Activated CD4-positive, CD25-positive, alpha-beta regulatory T cell treated with anti-CD3 and anti-CD28 coated beads, Interleukin-2, amount 50 U/mL, for 16 hours (primary cell): ENCODE data around the gene ECHDC1.
"Not testable (repeated sequence)": the region's sequence is repeated elsewhere in the genome, so short reads cannot be mapped to it uniquely, and the experiment has no call there.

ENCODE experiments used
- DNase-seq: peaks from one replicate; pipeline ENCODE4 v3.0.0-alpha.2; 2020; ENCODE audit warnings: low read depth, low spot score

ECHDC1 gene, protein sequence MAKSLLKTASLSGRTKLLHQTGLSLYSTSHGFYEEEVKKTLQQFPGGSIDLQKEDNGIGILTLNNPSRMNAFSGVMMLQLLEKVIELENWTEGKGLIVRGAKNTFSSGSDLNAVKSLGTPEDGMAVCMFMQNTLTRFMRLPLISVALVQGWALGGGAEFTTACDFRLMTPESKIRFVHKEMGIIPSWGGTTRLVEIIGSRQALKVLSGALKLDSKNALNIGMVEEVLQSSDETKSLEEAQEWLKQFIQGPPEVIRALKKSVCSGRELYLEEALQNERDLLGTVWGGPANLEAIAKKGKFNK

DNA sequence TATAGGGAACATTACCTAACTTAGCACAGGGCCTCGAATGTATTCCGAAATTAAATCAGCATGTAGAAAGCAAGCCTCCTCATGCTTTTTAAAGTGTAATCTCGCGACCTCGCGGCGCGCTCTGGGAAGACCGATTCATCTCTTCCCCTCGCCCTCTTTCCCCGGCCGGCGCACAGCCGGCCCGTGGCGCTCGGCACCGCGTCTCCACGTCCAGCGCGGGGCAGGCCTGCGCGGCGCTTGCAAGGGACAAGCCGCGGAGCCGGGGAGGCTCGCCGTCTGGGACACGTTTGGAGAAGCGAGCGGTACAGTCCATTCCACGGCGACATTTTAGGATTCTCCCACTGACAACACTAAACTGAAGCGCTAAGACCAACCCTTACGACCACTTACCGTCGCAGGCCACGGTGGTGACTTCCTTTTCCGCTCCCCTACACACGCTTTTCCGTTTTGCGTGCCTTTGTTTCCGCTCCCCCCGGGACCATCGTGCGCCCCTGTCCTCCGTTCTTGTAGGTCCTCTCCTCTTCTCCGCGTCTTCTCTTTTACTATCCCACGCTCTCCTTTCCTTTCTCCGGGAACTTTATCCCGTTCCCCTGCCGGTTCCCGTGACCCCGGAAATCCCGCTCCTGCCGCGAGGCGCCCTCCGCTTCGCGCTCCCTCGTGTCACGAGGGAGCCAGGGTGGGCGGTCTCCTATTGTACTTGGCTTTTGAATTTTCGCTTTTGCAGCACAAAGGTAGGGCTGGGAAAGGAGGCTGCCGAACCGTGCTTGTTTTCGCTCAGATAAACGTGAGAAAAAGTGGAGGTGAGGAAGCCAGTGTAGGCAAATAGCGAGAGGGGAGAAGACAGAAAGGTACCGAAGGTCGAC lies at the start of gene ECHDC1:
Gene ECHDC1, minus strand, starts transcription at position 664 of the 863 bp plus-strand sequence. CDS start 12,581 bp downstream, outside the sequence.
- DNase-seq = peak; percentile 51

DNA sequence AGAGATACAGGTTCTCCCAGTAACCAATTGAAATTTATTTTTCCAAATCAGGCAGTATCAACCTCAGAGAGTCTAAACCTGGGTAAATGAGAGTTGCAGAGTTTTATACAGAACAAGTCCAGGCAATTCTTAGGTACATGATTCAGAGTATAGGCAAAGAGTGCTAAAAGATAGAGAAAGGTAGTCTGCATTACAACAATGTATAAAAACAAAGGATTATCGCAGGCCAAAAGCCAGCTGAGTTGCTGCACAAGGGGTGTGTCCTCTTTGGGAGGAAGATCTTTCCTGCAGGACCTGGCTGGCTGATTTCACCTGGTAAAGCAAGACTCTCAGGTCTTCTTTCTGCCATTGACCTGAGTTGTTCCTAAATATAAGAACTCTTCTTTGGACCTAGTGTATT lies 48.9 kb upstream of the ECHDC1 start:
- DNase-seq = no peak

DNA sequence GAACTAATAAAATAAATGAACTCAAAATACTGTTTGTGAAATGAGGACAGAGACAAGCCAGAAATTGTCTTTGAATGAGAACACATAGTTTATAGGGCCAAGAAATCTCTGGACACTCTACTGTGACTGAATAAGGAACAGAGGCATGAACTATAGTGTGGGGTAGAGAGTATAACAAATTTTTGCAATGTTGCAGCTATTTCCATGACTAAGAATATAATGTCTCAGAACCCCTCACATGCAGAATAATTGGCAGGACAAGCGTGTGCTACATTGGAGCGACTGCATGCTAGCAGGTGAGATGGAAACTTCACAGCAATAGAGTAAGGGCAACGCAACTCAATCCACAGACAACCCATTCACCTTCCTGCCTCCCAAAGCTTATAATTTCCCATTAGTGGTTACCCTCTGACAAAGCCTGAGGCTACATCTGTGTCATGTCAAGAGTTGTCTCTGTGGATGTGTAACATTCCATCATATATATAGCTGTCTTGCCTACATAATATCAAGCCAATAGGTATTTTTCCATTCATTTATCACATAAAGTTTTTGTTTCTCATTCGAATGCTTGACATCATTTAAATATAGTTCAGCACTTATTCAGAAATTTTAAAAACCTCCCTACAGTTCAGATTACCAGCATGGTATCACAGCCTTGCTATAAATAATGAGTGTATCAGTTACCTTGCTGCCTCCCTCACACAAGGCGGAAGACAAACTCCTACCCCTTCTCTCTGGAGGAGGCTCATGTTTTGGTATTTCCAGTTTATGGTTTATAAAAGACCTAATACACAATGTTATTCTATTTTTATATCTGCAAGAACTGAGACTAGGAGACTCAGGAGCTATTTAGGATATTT lies 47.9 kb upstream of the ECHDC1 start:
- no peak for DNase-seq

DNA sequence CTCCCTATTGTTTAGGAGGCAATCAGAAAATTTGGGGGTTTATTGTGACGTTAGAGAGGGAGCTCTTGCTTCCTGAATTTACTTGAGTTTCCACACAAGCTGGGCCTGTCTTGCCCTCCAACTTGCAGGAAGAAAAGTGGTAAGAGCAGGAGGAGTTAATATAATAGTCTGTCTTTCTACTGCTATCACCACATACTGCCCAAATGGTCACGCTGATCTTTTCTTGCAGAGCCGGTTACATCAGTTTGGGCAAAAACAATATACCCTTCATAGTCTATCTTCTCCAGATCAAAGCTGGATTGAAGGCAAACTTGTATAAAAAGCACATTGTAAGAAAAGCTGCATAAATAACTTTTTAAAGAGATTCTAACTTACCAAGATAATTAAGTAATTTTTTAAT lies 46.3 kb upstream of the ECHDC1 start:
- no peak for DNase-seq

DNA sequence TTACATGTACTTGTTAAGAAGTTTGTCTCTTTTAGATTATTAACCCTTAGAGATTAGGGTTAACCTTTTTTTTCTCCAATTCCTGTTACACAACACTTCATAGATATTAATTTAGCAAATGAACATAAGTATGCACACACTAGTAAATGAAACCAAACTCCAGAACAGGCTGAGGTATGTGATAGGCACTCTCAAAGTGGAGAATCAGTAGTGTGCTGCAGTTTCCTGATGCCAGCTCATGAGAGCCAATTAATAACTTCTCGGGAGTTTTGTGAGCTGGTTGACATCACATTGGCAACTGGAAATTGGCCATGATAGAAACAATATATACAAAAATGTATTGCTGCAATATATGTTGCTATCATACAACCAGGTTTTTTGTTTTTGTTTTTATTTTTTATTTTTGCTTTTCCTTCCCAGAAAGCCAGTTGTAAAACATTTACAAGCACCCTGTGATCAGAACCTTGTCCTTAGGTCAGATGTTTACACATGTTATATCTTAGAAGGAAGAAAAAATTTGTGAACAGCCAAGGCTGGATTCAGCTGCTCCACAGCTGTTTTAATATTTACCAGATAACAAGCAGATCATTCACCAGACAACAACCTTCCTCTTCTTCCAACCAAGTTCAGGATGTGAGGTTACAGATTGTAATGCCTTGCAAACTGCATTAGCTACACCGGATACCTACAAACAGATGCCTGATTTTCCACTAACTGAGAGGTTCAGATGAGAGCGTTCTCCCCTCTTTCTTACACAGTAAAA lies 42.4 kb upstream of the ECHDC1 start:
- DNase-seq = no peak

DNA sequence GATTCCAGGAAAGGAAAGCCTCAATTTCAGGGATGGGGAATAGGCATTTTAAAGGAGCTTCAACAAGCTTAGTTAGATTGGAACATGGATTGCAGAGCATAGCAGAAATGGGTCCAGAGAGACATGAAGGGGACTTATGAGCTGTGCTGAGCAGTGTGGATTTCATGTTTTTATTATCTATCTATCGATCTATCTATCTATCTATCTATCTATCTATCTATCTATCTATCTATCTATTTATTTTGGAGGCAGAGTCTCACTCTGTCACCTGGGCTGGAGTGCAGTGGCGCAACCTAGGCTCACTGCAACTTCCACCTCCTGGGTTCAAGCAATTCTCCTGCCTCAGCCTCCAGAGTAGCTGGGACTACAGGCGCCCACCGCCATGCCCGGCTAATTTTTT lies 41.4 kb upstream of the ECHDC1 start:
- DNase-seq = not testable (repeated sequence)

DNA sequence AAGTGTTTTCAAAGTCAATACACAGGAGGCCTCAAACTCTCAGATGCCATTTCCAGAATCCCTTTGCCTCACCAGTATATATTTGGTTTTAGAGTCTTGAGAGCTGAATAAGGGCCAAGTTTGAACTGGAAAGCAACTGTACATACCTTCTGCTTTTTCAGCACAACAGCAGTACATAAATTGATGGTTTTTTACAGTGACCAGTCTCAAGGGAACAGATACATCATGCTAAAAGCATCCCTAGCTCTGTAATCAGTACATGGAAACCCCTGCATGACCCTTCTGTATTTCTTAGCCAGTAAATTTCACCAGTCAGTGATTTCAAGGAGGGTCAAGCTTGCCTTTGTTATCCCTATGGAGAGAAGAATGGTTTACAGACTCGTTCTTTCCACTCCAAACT lies 40.6 kb upstream of the ECHDC1 start:
- DNase-seq = no peak

DNA sequence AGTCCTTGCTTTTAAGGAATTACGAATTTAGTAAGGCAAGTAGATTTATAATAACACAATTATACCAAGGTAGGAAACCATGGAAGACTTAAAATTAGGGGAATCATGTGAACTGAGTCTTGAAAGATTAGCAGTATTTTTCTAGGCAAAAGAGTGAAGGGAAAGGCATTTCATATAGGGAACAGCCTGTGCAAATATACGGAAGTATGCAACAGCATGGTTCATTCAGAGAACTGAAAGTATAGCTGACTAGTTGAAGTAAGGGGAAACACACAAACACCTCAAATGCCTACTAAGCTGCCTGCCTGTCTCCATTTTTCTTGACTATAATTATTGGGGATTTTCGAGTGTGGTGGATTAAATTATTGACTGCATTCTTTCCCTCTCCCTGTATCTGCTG lies 39.0 kb upstream of the ECHDC1 start:
- no peak for DNase-seq

DNA sequence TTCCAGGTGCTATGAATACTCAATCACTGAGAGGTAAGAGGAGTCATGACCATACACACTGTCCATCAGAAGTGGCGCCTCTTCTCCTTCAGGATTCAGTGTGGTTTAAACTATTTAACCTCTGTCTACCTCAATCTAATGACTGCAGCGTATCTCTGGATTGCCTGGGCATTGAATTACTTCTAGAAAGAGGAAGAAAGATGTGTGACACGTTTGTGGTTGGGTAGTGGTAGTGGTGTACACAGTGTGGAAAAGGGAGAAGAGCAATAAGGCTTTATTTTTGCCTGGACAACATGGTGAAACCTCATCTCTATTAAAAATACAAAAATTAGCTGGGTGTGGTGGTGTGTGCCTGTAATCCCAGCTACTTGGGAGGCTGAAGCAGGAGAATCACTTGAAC lies 38.0 kb upstream of the ECHDC1 start:
- DNase-seq = no peak

DNA sequence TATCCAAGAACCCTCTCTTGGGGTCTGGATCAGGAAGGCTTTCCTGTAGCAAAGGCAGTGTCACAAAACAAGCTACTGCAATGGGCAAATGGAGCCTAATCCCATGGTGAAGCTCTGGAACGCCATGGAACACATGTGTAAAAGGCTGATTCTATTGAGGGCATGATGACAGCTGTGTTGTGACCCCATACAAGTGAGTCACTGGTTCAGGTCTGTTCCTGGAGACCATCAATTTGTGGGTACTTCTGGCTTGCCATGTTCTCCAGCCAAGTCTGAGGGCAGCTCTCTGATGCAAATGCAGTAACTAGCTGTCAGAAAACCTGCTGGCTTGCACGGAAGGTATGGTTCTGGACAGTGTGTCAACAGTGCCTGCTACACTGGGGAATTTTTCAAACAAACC lies 33.3 kb upstream of the ECHDC1 start:
- DNase-seq = no peak

DNA sequence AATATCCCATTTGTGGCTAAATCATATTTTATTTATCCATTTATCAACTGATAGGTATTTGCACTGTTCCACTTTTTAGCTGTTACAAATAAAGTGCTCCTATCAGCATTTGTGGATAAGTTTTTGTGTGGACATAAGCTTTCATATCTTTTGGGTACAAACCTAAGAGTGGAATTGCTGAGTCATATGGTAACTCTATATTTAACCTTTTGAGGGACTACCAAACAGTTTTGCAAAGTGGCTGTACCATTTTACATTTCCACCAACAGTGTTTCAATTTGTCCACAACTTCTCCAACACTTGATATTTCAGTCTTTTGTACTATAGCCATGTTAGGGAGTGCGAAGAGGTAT lies 23.6 kb upstream of the ECHDC1 start:
- no peak for DNase-seq

DNA sequence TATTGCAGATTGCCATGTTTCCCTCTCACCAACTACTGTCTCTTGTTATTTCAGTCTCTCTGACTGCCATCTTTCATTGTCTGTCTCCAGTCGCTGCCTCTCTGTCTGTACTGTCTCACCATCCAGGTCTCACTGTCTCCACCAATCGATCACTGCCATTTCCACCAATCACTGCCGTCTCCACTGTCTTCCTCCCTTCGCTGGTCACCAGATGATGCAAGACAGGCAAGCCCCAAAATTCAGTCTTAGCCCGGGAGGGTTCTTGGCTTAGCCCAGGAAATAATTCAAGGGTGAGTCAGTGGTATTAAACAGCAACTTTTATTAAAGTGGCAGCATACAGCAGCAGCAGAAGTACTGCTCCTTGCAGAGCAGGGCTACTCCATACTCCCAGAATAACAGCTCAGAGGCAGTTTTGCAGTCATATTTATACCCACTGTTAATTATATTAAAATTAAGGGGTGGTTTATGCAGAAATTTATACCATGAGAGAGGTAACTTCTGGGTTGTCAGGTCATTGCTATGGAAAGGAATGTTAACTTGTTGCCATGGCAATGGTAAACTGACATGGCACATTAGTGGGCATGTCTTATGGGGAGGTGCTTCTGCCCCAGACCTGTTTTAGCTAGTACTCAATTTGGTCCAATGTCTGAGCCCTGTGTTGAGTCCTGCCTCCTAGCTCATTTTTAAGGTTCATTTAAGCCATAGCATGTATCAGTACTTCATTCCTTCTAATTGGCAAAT lies 23.0 kb upstream of the ECHDC1 start:
- no peak for DNase-seq

DNA sequence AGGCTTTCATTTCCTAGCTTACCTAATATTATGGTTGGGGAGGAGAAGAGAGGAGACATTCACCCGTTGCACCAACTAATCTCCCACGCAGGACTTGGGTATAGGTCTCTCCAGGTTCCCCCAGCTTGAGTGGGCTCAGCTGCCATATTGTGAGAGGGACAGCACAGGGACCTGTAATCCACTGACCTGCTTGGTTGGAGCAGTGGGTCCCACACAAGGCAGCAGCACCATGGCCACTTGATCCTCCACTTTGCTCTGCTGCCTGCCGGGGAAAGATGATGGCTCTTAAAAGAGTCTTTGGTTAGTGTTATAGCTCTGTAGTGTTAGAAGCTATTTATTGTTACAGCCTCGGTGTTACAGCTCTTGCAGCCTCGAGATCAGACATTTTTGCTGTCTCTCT lies 22.5 kb upstream of the ECHDC1 start:
- no peak for DNase-seq

DNA sequence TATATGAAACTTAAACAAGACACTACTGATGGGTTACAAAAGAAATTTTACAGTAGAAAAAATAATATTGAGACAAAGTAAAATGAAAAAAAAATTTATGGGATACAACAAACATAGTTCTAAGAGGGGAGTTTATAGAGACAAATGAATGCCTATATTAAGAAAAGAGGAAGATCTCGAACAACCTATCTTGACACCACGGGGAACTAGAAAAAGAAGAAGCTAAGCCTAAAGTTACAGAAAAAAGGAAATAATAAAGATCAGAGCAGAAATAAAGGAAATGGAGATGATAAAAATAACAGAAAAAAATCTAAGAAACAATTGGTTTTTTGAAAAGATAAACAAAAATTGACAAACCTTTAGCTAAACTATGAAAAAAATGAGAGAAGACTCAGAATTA lies 9.1 kb upstream of the ECHDC1 start:
- no peak for DNase-seq

DNA sequence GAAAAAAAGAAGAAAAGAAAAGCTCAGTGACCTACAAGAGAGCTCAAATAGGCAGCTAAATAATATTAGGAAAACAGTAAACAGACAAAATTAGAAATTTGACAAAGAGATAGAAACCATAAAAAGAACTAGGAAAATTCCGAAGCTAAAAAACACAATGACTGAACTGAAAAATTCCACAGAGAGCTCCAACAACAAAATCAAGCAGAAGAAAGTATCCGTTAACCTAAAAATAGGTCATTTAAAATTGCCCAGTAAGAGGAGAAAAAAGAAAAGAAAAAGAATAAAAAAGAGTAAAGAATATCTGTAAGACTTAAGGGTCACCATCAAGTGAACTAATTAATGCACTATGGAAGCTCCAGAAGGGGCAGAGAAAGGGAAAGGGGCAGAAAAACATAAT lies 6.6 kb upstream of the ECHDC1 start:
- DNase-seq = no peak

DNA sequence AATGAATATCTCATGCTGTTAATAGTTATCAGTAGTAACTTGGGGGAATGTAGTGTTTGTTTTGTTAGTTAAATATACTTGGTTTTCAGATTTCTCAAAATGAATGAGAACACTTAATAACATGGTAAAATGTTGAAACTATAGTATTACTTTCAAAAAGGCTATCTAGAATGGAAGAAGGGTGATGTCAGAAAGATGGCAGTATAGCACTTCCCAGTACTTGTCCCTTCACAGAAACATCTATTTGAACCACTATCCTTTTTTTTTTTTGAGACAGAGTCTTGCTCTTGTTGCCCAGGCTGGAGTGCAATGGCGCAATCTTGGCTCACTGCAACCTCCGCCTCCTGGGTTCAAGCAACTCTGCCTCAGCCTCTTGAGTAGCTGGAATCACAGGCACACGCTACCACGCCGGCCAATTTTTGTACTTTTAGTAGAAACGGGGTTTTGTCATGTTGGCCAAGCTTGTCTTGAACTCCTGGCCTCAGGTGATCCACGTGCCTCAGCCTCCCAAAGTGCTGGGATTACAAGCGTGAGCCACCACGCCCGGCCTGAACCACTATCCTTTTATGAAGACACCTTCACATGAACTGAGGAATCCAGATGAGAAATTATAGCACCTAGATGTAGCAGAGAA lies 4.7 kb upstream of the ECHDC1 start:
- DNase-seq = no peak

DNA sequence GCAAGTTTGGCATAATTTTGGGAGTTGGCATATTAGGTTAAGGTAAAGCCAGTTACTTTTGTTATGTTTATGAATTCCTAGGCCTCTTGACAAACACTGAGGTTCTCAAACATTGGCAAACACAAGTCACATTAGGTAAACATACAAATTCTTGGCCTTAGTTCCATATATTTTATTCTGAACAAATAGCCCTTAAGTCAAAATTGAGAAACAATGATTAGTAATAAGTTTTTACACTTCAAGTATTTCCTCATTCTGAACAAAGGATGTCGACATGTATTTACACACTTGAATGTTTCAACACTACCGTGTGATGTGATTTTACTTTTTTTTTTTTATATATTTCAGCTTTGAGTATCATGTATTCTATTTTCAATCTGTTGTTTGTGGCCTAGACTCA lies 3.8 kb upstream of the ECHDC1 start:
- no peak for DNase-seq

DNA sequence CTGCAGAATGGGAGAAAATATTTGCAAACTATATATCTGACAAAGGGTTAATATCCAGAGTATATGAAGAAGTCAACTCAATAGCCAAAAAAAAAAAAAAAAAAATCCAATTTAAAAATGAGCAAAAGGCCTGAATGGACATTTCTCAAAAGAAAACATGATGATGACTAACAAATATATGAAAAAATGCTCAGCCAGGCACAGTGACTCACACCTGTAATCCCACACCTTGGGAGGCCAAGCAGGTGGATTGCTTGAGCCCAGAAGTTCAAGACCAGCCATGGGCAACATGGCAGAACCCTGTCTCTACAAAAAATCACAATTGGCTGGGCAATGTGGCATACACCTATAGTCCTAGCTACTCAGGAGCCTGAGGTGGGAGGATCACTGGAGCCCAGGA lies 2.1 kb upstream of the ECHDC1 start:
- no peak for DNase-seq

DNA sequence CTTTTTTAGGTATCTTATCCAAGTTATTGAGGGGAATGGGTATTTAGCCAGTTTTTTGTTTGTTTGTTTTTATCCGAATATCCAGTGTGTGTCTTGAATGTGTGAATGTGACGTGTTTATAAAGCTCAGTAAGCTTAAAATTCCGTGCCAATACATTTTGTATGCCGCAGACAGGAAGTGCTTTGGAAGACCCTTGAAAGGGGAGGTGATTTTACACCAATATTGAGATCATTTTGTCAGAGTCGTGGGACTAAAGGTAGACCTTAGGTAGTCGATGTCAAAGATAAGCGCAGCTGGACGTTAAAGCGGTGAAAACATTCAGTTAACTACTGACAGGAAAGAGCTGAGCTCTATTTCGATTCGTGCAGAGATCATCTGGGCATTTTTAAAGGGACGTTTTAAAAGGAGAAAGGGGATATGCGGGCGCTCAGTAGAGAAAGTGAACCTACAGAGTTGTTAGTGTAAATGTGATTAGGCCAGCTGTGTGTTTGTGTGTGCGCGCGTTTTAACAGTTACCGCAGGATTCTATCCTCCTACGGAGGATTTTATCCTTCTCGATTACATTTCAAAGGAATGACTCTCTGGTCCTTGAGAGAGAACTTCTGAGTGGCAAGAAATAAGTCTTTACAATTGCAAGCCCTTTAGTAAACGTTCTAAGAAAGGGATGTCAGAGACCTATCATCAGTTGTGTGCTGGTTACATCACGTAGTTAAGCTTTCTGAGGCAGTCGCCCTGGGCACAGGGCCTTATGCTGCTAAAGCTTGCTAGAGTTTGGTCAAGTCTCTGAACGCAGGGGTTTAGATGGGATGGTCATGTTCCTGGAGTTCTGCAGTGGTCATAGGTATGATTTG lies 625 bp upstream of the ECHDC1 start:
- DNase-seq = no peak
